Cortex of kidney (tissue), 1 donor: ENCODE results near the gene ELF5.

Source experiments
- DNase-seq: peaks from one replicate; lab custom pipeline; 2025; lab: John Stamatoyannopoulos, UW

ELF5 gene

DNA sequence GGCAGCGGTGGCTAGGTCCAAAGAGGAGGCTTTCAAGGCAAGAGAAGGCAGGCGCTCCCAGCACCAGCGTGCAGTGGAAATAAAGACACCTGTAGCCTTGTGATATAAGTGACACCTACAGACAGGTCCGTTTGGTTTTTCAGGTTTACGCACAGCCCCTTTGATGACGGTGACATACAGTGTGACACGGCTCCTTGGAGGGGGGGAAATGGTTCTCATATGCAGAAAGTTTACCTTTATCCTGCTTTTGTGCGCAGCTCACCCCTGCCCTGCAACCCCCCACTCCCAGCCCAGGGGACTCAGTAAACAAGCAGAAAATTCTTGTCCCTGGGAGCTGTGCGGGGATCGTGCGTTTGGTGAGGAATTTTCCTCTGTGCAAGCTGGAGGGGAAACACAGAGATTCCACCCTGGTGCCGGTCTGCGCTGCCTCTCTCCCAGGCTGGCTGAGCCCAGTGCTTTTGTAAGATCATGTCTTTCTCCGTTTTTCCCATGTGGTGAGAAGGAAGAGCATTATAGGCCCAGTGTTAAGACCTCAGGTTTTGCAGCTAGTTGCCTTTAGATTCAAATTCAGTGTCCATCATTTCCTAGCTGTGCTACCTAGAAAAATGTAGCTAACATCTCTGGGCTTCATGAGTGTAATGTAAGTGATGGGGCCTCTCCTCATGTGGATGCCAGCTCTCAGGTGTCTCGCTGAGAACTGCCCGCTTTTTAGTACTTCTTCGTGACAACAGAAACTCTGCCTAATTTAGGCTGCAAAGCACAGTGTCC is at the start of gene ELF5:
TSS of gene ELF5 (minus strand) at position 113 of the 768 bp plus-strand sequence. CDS start 8,045 bp downstream, outside the sequence.
- no peak for DNase-seq

DNA sequence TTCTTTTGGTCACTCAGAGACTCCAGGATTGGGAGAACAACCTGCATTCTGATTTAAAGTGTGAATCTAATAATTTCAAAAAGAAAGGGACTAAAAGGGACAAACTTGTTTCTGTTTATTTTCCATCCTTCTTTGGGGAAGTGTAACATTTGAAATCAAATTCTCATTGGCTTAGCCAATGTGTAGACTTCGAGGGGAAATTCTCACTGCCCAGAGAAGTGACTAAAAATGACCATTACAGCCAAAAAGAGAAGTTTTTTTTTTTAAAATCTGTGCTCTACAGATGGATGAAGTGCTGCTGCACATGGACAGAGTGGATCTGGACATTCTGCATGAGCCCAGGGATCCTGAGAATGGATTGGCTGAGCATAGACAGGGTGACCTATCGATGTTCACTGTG is 49.4 kb upstream of the ELF5 start:
- DNase-seq, result no peak

GRCh38 chr11:34560511-34560910 is 46.9 kb upstream of the ELF5 start:
- DNase-seq, result no peak

GRCh38 chr11:34558673-34559072 is 45.1 kb upstream of the ELF5 start:
- no peak for DNase-seq

DNA sequence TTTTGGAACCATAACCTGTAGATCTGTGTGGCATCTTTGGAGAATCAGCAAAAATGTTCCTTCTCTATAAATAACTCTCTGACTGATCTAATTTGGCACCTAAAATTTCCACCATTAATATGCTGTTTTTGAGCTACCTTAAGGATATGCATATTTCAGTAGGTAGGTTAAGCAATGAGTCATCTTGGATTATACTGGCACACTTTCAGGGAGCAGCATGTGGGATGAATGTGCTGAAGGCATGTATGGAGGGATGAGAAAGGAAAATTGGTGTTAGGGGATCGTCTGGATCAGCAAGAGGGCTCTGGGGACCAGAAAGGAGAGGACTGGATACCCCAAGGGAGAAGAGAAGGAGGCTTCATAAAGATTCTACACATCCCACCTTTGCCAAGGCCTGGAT is 44.6 kb upstream of the ELF5 start:
- DNase-seq, result no peak

- no peak for DNase-seq
These were observed 38.7 kb upstream of the ELF5 start for GRCh38 chr11:34552270-34552669.

DNA sequence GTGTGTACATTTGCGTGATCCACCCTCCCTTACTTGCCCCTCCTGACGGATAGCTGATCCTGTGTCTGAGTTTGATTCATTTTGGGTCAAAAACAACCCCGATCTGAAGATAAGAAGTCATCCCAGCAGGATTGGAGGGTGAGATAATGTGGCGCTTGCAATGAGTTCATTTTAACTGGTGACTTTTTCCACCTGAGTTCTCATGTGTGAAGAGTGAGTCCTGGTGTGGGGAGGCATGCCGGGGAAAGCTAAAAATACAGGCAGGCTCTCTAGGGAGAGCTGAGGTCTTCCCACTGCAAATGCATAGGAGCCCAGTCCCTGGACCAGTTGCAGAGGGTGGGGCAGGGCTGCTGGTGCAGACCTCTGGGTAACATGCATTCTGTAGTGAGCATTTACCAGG is 35.7 kb upstream of the ELF5 start:
- no peak for DNase-seq

DNA sequence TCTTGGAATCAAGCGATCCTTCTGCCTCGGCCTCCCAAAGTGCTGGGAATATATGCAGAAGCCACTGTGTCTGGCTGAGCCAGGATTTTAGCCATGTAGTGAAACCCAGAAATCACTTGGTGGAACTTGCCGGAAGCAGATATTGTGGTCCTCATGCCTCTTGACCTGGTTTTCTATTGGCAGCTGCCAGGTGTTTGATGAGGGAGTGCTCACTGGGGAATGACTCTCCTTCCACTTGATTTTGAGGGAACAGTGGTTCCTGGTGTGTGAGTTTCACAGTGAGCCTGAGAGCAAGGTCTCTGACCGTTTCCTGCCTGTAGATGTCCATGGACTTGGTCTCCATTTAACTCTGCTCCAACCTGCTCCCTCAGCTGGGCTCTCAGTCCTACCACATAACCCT is 34.7 kb upstream of the ELF5 start:
- DNase-seq, result no peak

DNA sequence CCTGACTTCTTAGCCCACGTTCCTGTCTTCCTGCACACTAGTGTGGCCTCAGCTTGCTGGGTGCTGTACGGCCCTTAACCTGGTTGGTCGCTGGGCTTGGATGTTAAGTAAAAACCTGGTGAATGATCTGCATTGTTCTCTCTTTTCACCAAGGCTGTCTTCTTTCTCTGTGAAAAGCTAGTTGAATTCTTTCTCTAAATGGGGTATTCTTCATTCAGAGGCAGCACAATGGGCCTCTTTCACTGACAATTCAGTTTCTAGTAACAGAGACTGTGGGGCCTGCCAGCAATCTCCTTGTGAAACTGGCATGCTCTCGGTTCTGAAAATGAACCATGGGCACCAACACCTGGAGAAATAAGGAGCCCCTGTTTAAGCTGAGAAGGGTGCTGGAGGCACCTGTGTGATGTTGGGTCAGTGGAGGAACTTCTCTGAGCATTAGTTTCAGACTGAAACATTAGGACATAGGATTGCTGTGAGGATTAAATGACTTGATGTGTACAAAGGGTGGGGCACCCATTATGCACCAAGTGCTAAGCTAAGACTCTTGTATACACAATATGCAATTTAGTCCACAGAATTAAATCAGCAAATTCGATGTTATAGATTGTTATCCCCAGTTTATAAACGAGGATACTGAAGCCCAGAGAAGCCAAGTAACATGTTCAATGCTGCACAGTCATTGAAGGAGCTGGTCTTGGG is 33.1 kb upstream of the ELF5 start:
- DNase-seq, result no peak

DNA sequence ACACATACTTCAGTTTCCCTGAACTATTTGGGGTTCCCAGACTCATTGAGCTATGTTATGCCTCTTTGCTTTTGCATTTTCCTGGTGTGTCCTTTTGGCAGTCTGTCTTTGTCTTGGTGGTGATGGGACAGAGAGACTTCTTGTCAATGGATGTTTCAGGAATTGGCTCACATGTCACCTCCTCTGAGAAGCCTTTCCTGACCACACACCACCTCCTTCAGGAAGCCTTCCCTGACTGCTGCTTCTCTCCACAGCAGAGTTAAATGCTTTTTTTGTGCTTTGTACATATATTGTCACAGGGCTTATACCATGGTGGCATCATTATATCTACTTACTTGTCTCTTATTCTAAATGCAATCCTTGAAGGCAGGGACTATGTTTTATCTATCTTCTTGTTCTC is 28.5 kb upstream of the ELF5 start:
- no peak for DNase-seq

- DNase-seq, result no peak
These were observed 27.3 kb upstream of the ELF5 start for GRCh38 chr11:34540870-34541269.

DNA sequence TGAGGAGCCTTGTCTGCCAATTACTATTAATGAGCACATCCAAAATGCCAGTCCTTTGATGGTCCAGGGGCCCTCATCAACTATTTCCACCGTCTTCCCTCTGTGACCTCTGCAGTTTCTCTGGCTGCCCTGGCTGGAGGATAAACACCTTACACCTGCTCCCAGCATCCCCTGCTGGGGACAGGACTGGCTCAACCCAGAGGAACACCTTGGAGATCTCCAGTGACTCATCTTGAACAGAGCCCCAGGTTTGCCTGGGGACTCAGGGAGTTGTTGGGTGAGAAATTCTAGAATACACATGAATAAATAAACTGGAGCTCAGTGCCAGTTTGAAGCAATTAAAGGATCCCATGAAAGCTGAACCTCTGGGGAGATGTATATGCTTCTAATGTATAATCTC is 24.0 kb upstream of the ELF5 start:
- no peak for DNase-seq

GRCh38 chr11:34536056-34536455 is 22.5 kb upstream of the ELF5 start:
- no peak for DNase-seq

DNA sequence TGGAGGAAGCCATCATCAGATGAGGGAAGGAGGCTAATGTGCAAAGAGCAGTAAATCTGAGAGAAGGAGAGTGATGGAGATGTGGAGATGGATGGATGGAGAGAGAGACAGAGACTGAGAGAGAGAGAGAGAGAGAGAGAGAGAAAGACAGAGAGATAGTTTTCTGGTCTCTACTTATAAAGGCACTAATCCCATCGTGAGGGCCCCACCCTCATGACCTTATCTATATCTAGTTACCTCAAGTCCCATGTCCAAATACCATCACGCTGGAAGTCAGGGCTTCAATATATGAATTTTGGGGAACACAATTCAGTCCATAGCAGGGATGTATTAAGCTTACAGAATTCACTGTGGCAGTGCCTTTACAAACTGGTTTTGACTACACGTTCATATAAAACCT is 21.2 kb upstream of the ELF5 start:
- no peak for DNase-seq

DNA sequence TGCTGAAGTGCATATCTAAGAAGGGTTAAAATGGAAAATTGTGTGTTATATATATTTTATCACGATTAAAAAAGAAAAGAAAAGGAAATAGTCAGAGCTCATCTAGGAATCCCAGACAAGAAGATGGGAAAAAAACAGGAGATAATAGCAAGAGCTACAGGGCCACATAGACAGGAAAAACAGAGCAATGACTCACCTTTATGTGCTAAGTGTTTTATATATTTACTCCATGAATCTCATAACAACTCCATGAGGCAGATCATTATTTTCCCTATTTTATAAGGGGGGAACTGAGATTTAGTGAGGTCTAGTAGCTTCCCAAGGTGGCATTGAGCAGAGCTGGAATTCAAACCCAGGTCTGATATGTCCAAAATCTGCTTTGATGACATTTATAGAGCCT is 18.1 kb upstream of the ELF5 start:
- no peak for DNase-seq

GRCh38 chr11:34530545-34531234 is 17.1 kb upstream of the ELF5 start:
- no peak for DNase-seq

DNA sequence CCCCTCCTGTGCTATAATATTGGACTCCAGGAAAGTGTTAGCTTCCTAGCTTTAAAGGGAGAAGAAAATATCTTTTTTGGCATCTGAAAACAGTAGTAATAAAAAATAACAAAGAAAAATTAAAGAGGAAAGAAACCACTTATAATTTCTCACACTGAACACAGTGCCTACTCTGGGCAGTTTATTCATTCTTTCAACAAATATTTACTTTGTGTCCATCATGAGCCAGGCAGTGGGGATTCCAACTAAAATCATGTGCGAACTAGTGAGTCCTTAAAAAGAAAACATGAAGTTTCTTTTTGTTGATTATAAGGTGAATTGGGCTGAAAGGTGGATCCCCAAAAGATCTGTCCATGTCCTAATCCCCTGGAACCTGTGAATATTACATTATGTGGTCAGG is 16.0 kb upstream of the ELF5 start:
- no peak for DNase-seq

- no peak for DNase-seq
These were observed 14.5 kb upstream of the ELF5 start for GRCh38 chr11:34528072-34528471.

DNA sequence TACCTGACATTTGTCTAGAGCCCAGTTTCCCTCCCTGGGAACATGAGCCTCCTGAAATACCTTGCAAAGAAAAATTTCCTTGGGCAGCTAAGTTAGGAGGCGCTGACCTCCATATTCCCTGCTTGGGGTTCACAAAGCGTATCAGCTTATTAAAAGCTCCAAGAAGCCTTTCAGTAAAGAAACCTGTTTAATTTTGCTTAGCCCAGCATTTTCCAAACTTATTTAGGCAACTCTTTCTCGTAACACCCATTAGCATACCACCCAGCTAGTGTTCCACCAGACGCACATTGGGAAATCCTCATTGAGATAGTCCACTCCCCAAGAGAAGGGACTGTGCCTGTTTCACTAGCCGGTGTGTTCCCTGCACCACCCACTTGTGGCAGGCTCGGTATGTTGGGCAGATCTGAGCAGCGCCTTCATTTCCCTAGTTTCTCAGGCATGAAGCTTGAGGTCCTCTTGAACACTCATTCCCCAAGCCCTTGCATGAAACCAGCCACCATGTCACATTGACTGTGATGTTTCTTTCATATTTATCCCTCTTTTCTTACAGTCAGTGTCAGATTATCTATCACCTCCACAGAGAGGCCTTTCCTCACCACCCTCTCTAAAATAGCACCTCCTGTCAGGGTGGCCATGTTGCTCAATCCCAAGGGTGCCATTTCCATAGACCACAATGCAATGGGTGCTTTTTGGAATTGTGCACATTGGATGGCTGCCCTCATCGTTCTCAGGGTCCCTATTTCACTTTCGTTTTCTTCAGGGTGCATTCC is 12.5 kb upstream of the ELF5 start:
- no peak for DNase-seq

DNA sequence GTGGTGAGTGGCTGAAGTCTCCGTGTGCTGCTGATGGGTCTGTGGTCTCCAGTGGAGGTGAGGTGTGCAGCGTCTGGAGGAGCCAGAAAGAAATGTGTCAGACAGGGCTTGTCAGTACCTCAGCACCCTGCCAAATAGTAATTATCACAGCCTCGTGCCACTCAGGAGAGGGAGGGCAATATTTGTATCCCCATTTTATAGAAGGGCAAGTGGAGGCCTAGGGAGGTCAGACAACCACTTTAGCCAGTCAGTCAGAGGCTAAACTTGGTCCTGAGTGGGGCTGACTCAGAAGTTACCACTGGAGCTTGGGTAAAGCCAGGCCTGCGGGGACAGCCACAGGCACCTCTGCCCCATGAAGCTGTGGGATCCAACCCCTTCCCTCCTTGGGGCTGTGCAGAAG is 11.5 kb upstream of the ELF5 start:
- no peak for DNase-seq

- no peak for DNase-seq
These were observed 11.1 kb upstream of the ELF5 start for GRCh38 chr11:34524696-34525095.

DNA sequence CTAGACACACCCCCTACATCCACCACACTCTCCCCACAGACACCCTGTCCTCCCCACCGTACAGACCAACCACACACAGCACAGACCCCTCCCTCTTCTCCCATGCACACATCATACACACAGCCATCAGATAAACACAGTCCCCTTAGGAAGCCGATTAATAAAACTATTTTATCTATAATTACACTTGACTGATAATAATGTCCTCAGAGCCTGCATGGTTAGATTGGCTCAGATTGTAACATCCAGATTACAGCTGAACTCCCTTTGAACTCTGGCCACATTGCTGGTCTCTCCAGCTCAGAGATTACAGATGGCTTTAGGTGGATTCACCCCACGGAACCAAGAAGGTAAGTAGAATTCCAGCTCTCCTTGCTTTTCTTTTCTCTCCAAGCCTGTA is 9.5 kb upstream of the ELF5 start:
- DNase-seq, result no peak
